ENCODE results near the gene CD244. TPM values are rescaled to one million over a fixed set of nuclear protein-coding genes. Genes with fewer than 3 reads are reported as not detected.

CD244 gene
- total RNA-seq, 2 experiments from 2014 or later: 1.9 to 2.1 TPM

GRCh38 chr1:160830321-160831153 lies 32.1 kb downstream of the CD244 start:
- POLR2A ChIA-PET: no interaction called here
- CTCF ChIA-PET: interaction anchor here (0.6 to 4.3 kb wide), 14 partner anchors 12 to 267 kb away, joined by 3 to 34 read pairs (median 4); partner anchors contain the start of gene ITLN2

- ChIA-PET CTCF (interaction anchor here (0.6 to 4.3 kb wide), 11 partner anchors 13 to 161 kb away, joined by 3 to 34 read pairs (median 4); partner anchors contain the start of genes ITLN2 and LY9), POLR2A (no interaction called here)
Measured at GRCh38 chr1:160829766-160830165, 32.9 kb downstream of the CD244 start.

GRCh38 chr1:160827418-160827817 lies 35.3 kb downstream of the CD244 start:
- POLR2A ChIA-PET: no interaction called here
- CTCF ChIA-PET: interaction anchor here (0.8 to 2.3 kb wide), 3 partner anchors 47 to 124 kb away, joined by 3 to 7 read pairs (median 4); no protein-coding TSS in a partner anchor

GRCh38 chr1:160826546-160826945 lies 36.1 kb downstream of the CD244 start:
- POLR2A ChIA-PET: no interaction called here
- CTCF ChIA-PET: interaction anchor here (0.8 to 2.3 kb wide), 3 partner anchors 10 to 125 kb away, joined by 3 to 7 read pairs (median 4); no protein-coding TSS in a partner anchor

- ChIA-PET POLR2A (no interaction called here), CTCF (interaction anchor here (1.0 kb wide), 1 partner anchor 43 kb away, joined by 3 read pairs; no protein-coding TSS in a partner anchor)
Measured at GRCh38 chr1:160823296-160823695, 39.4 kb downstream of the CD244 start.

- ChIA-PET CTCF (interaction anchor here (1.2 to 2.4 kb wide), 2 partner anchors 25 to 130 kb away, joined by 3 to 8 read pairs; partner anchors contain the start of gene LY9), POLR2A (no interaction called here)
Measured at GRCh38 chr1:160821627-160822026, 41.1 kb downstream of the CD244 start.

GRCh38 chr1:160819186-160819585 lies 43.5 kb downstream of the CD244 start:
- POLR2A ChIA-PET: no interaction called here

GRCh38 chr1:160818207-160818937 lies 44.3 kb downstream of the CD244 start:
- CTCF ChIA-PET: interaction anchor here (0.6 to 1.2 kb wide), 4 partner anchors 18 to 172 kb away, joined by 3 to 5 read pairs (median 4); no protein-coding TSS in a partner anchor
- POLR2A ChIA-PET: no interaction called here

More at GRCh38 chr1:160819186-160819585, 43.5 kb downstream of the CD244 start:
- CTCF ChIA-PET: interaction anchor here (1.0 to 1.6 kb wide), 3 partner anchors 17 to 51 kb away, joined by 3 to 5 read pairs (median 4); no protein-coding TSS in a partner anchor

- ChIA-PET CTCF (interaction anchor here (1.0 kb wide), 1 partner anchor 16 kb away, joined by 3 read pairs; no protein-coding TSS in a partner anchor), POLR2A (interaction anchor here (0.5 kb wide), 1 partner anchor 502 kb away, joined by 5 read pairs; no protein-coding TSS in a partner anchor)
Measured at GRCh38 chr1:160814856-160815255, 47.8 kb downstream of the CD244 start.

- ChIA-PET CTCF (interaction anchor here (0.9 to 1.0 kb wide), 2 partner anchors 16 to 18 kb away, joined by 3 read pairs; no protein-coding TSS in a partner anchor), POLR2A (interaction anchor here (0.5 kb wide), 1 partner anchor 502 kb away, joined by 5 read pairs; no protein-coding TSS in a partner anchor)
Measured at GRCh38 chr1:160814316-160814715, 48.4 kb downstream of the CD244 start.

- POLR2A ChIA-PET: no interaction called here
- CTCF ChIA-PET: interaction anchor here (0.9 kb wide), 1 partner anchor 17 kb away, joined by 3 read pairs; no protein-coding TSS in a partner anchor
Measured at GRCh38 chr1:160813215-160813614, 49.5 kb downstream of the CD244 start.

- POLR2A ChIA-PET: no interaction called here
- CTCF ChIA-PET: interaction anchor here (0.6 to 1.5 kb wide), 3 partner anchors 19 to 162 kb away, joined by 3 to 5 read pairs (median 5); no protein-coding TSS in a partner anchor
Measured at GRCh38 chr1:160811147-160811546, 51.5 kb downstream of the CD244 start.

- CTCF ChIA-PET: interaction anchor here (1.3 kb wide), 1 partner anchor 33 kb away, joined by 5 read pairs; no protein-coding TSS in a partner anchor
Measured at GRCh38 chr1:160810486-160810885, 52.2 kb downstream of the CD244 start.

GRCh38 chr1:160808289-160808688 lies 54.4 kb downstream of the CD244 start:
- ChIA-PET POLR2A (interaction anchor here (0.9 kb wide), 1 partner anchor 10 kb away, joined by 3 read pairs; no protein-coding TSS in a partner anchor), CTCF (interaction anchor here (0.8 to 1.2 kb wide), 4 partner anchors 13 to 36 kb away, joined by 3 to 4 read pairs (median 3); partner anchors contain the start of gene LY9)

More at GRCh38 chr1:160810486-160810885, 52.2 kb downstream of the CD244 start:
- POLR2A ChIA-PET: no interaction called here

- ChIA-PET CTCF (interaction anchor here (0.8 to 1.2 kb wide), 3 partner anchors 12 to 30 kb away, joined by 3 to 4 read pairs (median 3); partner anchors contain the start of gene LY9), POLR2A (interaction anchor here (0.9 kb wide), 1 partner anchor 9 kb away, joined by 3 read pairs; no protein-coding TSS in a partner anchor)
Measured at GRCh38 chr1:160807738-160808137, 54.9 kb downstream of the CD244 start.

- ChIA-PET CTCF (interaction anchor here (0.7 to 1.0 kb wide), 2 partner anchors 9 to 25 kb away, joined by 3 to 5 read pairs; no protein-coding TSS in a partner anchor), POLR2A (no interaction called here)
Measured at GRCh38 chr1:160807247-160807646, 55.4 kb downstream of the CD244 start.

GRCh38 chr1:160806784-160807183 lies 55.9 kb downstream of the CD244 start:
- POLR2A ChIA-PET: no interaction called here
- CTCF ChIA-PET: interaction anchor here (0.7 to 1.0 kb wide), 2 partner anchors 9 to 25 kb away, joined by 3 to 5 read pairs; no protein-coding TSS in a partner anchor

- CTCF ChIA-PET: interaction anchor here (0.7 to 1.5 kb wide), 4 partner anchors 8 to 29 kb away, joined by 3 to 5 read pairs (median 4); no protein-coding TSS in a partner anchor
- POLR2A ChIA-PET: interaction anchor here (0.6 kb wide), 1 partner anchor 51 kb away, joined by 3 read pairs; no protein-coding TSS in a partner anchor
Measured at GRCh38 chr1:160806109-160806665, 56.5 kb downstream of the CD244 start.
